LNCAP (cell line): ENCODE results near the gene NXF1.

Experiments
- TF ChIP-seq, protein P1 (sequence below): fragments of 450-650 bp; IDR thresholded peaks from 2 replicates; pipeline ENCODE4 v1.5.1; 2017; ENCODE audit warnings: mild to moderate bottlenecking

NXF1 gene

DNA sequence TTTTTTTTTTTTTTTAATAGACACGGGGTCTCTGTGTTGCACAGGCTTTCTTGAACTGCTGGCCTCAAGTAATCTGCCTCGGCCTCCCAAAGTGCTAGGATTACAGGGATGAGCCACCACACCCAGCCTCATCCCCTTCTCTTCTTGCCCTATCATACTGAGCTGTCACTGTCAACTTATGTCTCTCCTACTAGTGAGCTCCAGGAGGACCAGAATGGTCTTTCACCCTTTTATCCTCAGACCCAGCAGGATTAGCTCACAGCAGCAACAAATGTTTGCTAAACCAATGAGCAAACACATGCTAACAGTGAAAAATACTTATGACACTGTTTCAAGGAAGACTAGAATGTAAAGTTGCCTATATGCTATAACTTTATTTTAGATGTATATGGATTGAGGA, 6.4 kb upstream of the NXF1 start:
- TF ChIP-seq, protein P1, sequence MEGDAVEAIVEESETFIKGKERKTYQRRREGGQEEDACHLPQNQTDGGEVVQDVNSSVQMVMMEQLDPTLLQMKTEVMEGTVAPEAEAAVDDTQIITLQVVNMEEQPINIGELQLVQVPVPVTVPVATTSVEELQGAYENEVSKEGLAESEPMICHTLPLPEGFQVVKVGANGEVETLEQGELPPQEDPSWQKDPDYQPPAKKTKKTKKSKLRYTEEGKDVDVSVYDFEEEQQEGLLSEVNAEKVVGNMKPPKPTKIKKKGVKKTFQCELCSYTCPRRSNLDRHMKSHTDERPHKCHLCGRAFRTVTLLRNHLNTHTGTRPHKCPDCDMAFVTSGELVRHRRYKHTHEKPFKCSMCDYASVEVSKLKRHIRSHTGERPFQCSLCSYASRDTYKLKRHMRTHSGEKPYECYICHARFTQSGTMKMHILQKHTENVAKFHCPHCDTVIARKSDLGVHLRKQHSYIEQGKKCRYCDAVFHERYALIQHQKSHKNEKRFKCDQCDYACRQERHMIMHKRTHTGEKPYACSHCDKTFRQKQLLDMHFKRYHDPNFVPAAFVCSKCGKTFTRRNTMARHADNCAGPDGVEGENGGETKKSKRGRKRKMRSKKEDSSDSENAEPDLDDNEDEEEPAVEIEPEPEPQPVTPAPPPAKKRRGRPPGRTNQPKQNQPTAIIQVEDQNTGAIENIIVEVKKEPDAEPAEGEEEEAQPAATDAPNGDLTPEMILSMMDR, result no peak

DNA sequence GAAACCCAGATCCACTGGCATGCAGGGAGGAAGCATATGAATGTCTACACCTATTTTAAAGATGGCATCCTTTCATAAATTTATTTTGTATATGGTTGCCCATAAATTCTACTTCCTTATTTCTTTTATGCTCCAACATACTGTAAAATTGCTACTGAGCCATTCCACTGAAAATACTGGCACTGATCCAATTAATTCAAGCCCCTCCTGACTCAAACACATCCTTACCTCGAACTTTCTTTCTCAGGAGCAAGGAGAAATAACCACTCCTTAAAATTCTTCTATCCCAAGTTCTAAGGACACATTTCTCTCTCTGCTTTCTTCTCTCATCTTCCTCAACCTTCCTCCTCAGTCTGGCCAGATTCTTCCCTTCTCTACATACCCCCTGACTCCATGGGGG, 5.5 kb upstream of the NXF1 start:
- TF ChIP-seq, protein P1, result no peak

DNA sequence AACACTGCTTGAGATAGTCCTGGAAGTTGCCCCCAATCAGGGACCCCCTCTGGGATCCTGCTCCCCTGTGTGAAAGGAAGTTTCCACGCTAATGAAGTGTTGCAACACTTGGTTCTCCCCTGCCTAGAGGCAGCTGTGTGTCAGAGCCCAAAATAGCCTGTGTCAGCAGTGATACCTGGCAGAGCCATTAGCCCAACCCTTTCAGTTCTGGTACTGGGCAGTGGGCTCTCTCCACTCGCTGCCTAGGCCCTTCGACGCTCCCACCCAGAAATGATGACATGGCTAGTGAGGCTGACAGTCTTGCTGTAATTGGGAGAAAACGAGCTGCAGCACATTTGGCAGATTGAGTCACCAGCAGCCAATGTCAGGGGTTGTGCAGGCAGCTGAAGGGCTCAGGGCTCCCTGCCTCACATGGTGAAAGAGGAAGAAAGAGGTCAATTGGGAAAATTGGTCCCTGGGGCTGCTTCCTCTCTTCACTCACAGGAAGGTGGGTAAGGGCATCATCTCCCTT, 1.4 kb upstream of the NXF1 start:
- TF ChIP-seq, protein P1, result no peak

DNA sequence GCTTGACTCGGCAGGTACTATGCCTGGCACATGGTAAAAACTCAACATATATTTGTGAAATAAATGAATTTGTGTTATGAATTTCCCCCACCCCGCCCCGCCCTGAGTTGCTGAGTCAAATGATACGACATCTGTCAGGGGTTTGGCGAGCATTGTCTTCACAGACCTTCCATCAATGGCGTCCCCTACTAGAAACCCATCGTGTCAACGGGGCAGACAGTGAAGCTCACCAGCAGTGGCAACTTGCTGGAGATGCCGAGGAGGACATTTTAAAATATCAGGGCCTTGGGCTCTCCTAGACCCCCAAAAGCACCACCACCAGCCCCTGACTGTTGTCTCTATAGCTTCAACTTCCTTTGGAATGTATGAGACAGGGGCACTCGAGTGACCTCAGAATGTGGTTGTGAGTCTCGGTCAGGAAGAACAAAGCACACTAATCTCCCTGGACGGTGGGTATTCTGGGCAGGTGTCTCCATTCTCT, 761 bp upstream of the NXF1 start:
- TF ChIP-seq, protein P1, result no peak

DNA sequence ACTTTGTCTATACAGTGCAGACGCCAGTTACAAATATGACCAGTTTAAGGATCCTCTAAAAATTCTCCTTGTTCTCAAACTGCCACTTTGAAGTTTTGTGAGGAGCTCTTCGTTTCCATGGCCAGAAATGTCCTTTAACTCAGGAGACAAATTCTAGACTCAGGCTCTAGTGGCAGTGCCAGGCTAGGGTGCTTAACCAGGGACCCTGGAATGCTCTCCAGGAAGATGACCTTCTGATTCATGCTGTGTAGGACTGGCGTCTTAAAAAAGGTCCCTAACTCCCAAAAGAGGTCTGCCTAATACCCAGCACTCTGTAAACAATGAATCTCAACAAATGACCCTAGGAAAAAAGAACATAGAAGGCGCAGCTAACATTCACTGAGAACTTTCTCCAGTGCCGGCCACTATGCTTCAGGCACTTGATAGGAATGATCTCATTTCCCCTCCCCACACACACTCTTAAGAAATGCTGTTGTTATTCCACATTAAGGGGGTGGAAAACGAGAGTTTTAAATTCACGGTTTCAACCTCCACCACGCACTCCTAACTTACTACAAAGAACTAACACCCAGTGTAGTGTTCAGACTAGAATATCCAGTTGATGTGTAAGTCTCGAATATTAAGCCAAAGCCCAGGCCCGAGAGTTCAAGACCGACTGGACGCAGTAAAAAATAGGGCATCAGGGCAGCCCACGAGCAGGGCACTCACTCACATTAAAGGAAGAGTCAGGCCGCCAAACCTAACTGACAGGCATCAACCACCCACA, 747 bp downstream of the NXF1 start:
- TF ChIP-seq, protein P1, result no peak

DNA sequence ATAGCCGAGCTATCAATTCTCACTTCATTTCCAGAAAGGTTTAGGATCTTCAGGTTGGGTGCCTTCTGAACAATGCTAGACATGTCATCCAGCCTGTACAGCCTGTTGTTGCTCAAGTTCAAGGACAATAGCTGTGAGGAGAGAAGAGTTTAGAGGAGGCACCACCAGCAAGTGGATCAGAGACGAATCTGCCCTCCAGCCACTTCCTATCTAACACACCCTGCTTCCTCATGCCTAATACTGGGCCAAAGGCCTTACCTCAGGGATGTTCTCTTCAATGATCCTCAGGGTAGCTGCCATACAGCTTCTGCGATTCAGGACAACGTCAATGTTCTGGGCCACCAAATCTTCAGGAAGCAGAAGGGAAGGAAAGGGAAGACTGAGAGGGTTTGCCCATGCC, 4.2 kb downstream of the NXF1 start:
- TF ChIP-seq, protein P1, result no peak

DNA sequence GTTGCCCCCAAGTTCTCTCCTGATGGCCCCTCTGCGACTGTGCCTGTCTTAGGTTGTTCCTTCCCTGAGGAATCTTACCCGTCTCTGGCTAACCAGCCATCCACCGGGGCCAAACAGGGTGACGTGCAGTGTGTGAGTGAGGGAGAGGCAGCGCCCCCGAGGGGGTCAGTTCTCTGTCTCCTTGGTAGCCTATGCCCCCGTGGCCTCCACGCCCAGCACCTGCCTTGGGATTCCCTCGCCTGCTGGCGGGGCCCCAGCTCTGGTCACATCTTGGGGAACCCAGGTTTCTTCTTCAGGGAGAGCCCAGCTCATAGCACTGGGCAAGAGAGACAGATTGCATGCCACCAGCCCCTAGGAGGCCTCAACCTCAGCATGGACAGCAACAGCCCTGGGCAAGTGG, 5.8 kb downstream of the NXF1 start:
- TF ChIP-seq, protein P1, result no peak
